ENCODE measurements around the gene POLR3C.
"Not testable (repeated sequence)": the region's sequence is repeated elsewhere in the genome, so short reads cannot be mapped to it uniquely, and the experiment has no call there.

DNA sequence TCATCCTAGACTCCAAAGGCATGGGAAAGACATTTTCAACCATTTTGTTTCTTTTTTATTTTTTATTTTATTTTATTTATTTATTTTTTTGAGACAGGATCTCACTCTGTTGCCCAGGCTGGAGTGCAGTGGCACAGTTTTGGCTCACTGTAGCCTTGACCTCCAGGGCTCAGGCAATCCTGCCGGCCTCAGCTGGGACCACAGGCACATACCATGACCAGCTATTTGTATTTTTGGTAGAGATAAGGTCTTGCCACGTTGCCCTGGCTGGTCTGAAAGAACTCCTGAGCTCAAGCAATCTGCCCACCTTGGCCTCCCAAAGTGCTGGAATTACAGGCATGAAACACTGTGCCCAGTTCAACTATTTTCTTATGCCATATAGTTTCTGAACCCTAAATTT lies 32.1 kb upstream of the POLR3C start:
- TF ChIP-seq, protein P1, sequence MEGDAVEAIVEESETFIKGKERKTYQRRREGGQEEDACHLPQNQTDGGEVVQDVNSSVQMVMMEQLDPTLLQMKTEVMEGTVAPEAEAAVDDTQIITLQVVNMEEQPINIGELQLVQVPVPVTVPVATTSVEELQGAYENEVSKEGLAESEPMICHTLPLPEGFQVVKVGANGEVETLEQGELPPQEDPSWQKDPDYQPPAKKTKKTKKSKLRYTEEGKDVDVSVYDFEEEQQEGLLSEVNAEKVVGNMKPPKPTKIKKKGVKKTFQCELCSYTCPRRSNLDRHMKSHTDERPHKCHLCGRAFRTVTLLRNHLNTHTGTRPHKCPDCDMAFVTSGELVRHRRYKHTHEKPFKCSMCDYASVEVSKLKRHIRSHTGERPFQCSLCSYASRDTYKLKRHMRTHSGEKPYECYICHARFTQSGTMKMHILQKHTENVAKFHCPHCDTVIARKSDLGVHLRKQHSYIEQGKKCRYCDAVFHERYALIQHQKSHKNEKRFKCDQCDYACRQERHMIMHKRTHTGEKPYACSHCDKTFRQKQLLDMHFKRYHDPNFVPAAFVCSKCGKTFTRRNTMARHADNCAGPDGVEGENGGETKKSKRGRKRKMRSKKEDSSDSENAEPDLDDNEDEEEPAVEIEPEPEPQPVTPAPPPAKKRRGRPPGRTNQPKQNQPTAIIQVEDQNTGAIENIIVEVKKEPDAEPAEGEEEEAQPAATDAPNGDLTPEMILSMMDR (optimal IDR thresholded peaks at IDR 0.05 in 1 of 3, IDR thresholded peaks at IDR 0.05 in 1 of 3, conservative IDR thresholded peaks at IDR 0.05 in 1 of 3; ENCODE audit: extremely low read depth in 1 of 3, insufficient read depth in 2 of 3, low read length in 3 of 3): not testable (repeated sequence)
- TF ChIP-seq EZH2 (IDR thresholded peaks at IDR 0.05; ENCODE audit: low read length): not testable (repeated sequence)

Measured in keratinocyte (primary cell).